Caco-2 (cell line): Measurements from ENCODE around the gene TULP1. TPM values are rescaled to one million over a fixed set of nuclear protein-coding genes. Genes with fewer than 3 reads are reported as not detected.

Source experiments
- BruUV-seq: library from RNA; stranded (reverse); fragments of 400-500 nt; replicated peaks from 2 replicates; lab custom pipeline; 2021; lab: Mats Ljungman, UMichigan
- CTCF ChIA-PET: fragments of 300-600 bp; sonication (Branson Sonifier 250); formaldehyde crosslinking; loops from one replicate; lab custom pipeline; 2022; ENCODE audit warnings: antibody characterized with exemption; lab: Charles Lee
- POLR2A ChIA-PET: fragments of 300-600 bp; sonication (Branson Sonifier 250); formaldehyde crosslinking; loops from one replicate; lab custom pipeline; 2022; ENCODE audit warnings: antibody characterized with exemption; lab: Charles Lee
- DNase-seq, 2 experiments: peaks; one replicate each; pipeline versions ENCODE4 v3.0.0 to v3.0.0-alpha.2; 2020 to 2022
- H3K27me3 ChIP-seq: replicated peaks from 2 replicates; pipeline ENCODE4 v1.6.0; 2011; ENCODE audit warnings: low read length; ENCODE audit not compliant: control insufficient read depth, insufficient read depth
- H3K36me3 ChIP-seq: 2 replicates; pipeline ENCODE4 v1.5.1; 2011; ENCODE audit warnings: low read length; ENCODE audit not compliant: control insufficient read depth, insufficient read depth
- H3K4me1 ChIP-seq: fragments of 250-450 bp; sonication (Bioruptor Pico); 2 replicates; pipeline ENCODE4 v1.5.1; 2020; ENCODE audit warnings: mild to moderate bottlenecking
- H3K4me3 ChIP-seq: 2 replicates; pipeline ENCODE4 v1.5.1; 2011; ENCODE audit warnings: low read depth, mild to moderate bottlenecking, control low read depth, low read length
- H3K9me3 ChIP-seq: fragments of 250-450 bp; sonication (Bioruptor Pico); 2 replicates; pipeline ENCODE4 v1.5.1; 2020; ENCODE audit warnings: mild to moderate bottlenecking, moderate library complexity
- H3K27ac Mint-ChIP-seq: one replicate; pipeline ENCODE4 v1.8.0; 2022; ENCODE audit warnings: mixed read lengths; ENCODE audit not compliant: unreplicated experiment
- H3K27me3 Mint-ChIP-seq: one replicate; pipeline ENCODE4 v1.8.0; 2022; ENCODE audit warnings: mixed read lengths; ENCODE audit not compliant: insufficient read depth, unreplicated experiment
- H3K36me3 Mint-ChIP-seq: one replicate; pipeline ENCODE4 v1.8.0; 2022; ENCODE audit warnings: mild to moderate bottlenecking, mixed read lengths; ENCODE audit not compliant: insufficient read depth, unreplicated experiment
- H3K4me1 Mint-ChIP-seq: one replicate; pipeline ENCODE4 v1.8.0; 2022; ENCODE audit warnings: low read depth, mixed read lengths; ENCODE audit not compliant: unreplicated experiment
- H3K4me3 Mint-ChIP-seq: one replicate; pipeline ENCODE4 v1.8.0; 2022; ENCODE audit warnings: mild to moderate bottlenecking, moderate library complexity, mixed read lengths; ENCODE audit not compliant: unreplicated experiment
- H3K9me3 Mint-ChIP-seq: one replicate; pipeline ENCODE4 v1.8.0; 2022; ENCODE audit warnings: mixed read lengths; ENCODE audit not compliant: unreplicated experiment
- CTCF ChIP-seq, 2 experiments: fragments of 200-600 bp in 1 of 2; IDR thresholded peaks; 1 replicate in 1 of 2; 2 replicates in 1 of 2; pipeline versions ENCODE4 v1.5.1 to v1.8.0; 2011 to 2022; ENCODE audit warnings: antibody characterized with exemption in 1 of 2, control low read depth in 1 of 2, inconsistent platforms in 1 of 2, low read depth in 1 of 2, low read length in 1 of 2, mild to moderate bottlenecking in 1 of 2, moderate library complexity in 1 of 2; ENCODE audit not compliant: insufficient read depth in 1 of 2, severe bottlenecking in 1 of 2, unreplicated experiment in 1 of 2
- intact Hi-C: fragments of 100-400 bp; cut with micrococcal nuclease; formaldehyde crosslinking; loops from one replicate; pipeline ENCODE4 v1.10.0; 2022; ENCODE audit not compliant: unreplicated experiment
- total RNA-seq: library from RNA; stranded (reverse); gene quantifications from 2 replicates; pipeline ENCODE4 v1.2.3, GENCODE V29; 2022

Gene TULP1
- total RNA-seq, 1 experiment from 2014 or later, result not detected

- intact Hi-C loops, result loop anchor here (1.0 kb wide), 1 partner anchor 11 kb away; no protein-coding TSS in a partner anchor
- Histone ChIP-seq H3K4me1 (peaks cover 49% of the 10 kb centered on the region), H3K4me3 (peak within 1 kb of the TSS; percentile 91), H3K27me3 (no peaks in the 10 kb centered on the region), H3K9me3 (no peaks in the 10 kb centered on the region), H3K36me3 (no peaks in the 10 kb centered on the region; the same call in 1 of the 2 replicates)
- Mint-ChIP-seq H3K27ac (peak within 1 kb of the TSS; percentile 84), H3K9me3 (no peaks in the 10 kb centered on the region), H3K4me3 (peak within 1 kb of the TSS; percentile 90), H3K27me3 (no peaks in the 10 kb centered on the region), H3K4me1 (peaks cover 19% of the 10 kb centered on the region), H3K36me3 (peaks cover 7% of the 10 kb centered on the region)
- ChIA-PET POLR2A (interaction anchor here (0.5 to 2.6 kb wide), 5 partner anchors 10 to 179 kb away, joined by 3 to 23 read pairs (median 5); no protein-coding TSS in a partner anchor), CTCF (interaction anchor here (0.7 to 1.3 kb wide), 3 partner anchors 26 to 82 kb away, joined by 3 read pairs; partner anchors contain the start of gene RPL10A)
- no peak for TF ChIP-seq CTCF (IDR thresholded peaks at IDR 0.05; ENCODE audit: insufficient read depth in 1 of 2, low read depth in 1 of 2, low read length in 1 of 2, severe bottlenecking in 1 of 2, unreplicated experiment in 1 of 2)
- BruUV-seq, result no TSS peak
- peak; percentile 88 to 89 for DNase-seq
Measured at GRCh38 chr6:35496841-35497570, 15.7 kb downstream of the TULP1 start, which contains the start of gene TEAD3. TSS of gene TEAD3 (minus strand) at chr6:35497079.

- Mint-ChIP-seq H3K9me3 (no peaks in the 10 kb centered on the region), H3K4me1 (peaks cover 26% of the 10 kb centered on the region), H3K36me3 (peaks cover 7% of the 10 kb centered on the region), H3K4me3 (peak overlapping the region; percentile 74), H3K27me3 (no peaks in the 10 kb centered on the region), H3K27ac (peak overlapping the region; percentile 67)
- intact Hi-C loops, result no loop called here
- H3K4me3 ChIP-seq, result peak overlapping the region; percentile 91
- H3K4me1 ChIP-seq, result peaks cover 57% of the 10 kb centered on the region
- H3K36me3 ChIP-seq, result no peaks in the 10 kb centered on the region; the same call in 1 of the 2 replicates
- no peaks in the 10 kb centered on the region for H3K9me3 ChIP-seq
- TF ChIP-seq CTCF (IDR thresholded peaks at IDR 0.05; ENCODE audit: insufficient read depth in 1 of 2, low read depth in 1 of 2, low read length in 1 of 2, severe bottlenecking in 1 of 2, unreplicated experiment in 1 of 2), result no peak
- BruUV-seq, result no TSS peak
- peak in 1 of 2 experiments; percentile 66 for DNase-seq
- ChIA-PET CTCF (interaction anchor here (0.6 to 1.3 kb wide), 4 partner anchors 10 to 81 kb away, joined by 3 read pairs; partner anchors contain the start of gene RPL10A), POLR2A (interaction anchor here (0.5 to 2.6 kb wide), 5 partner anchors 10 to 178 kb away, joined by 3 to 23 read pairs (median 5); no protein-coding TSS in a partner anchor)
- H3K27me3 ChIP-seq, result no peaks in the 10 kb centered on the region
Measured at GRCh38 chr6:35496036-35496840, 16.5 kb downstream of the TULP1 start.
